ENCODE measurements around the gene ZNF446.
"Not testable (repeated sequence)": the region's sequence is repeated elsewhere in the genome, so short reads cannot be mapped to it uniquely, and the experiment has no call there.

Gene ZNF446

GRCh38 chr19:58470837-58471543 lies 5.2 kb upstream of the ZNF446 start:
- DNase-seq, result not testable (repeated sequence)

- DNase-seq, result no peak
These were observed 4.4 kb upstream of the ZNF446 start for GRCh38 chr19:58471736-58472135.

- DNase-seq, result no peak
These were observed 2.4 kb upstream of the ZNF446 start for GRCh38 chr19:58473775-58474174.

GRCh38 chr19:58474291-58474996 lies 1.7 kb upstream of the ZNF446 start:
- no peak for DNase-seq

- no peak for DNase-seq
These were observed 997 bp upstream of the ZNF446 start for GRCh38 chr19:58474997-58475713.

GRCh38 chr19:58476498-58477015 lies 405 bp downstream of the ZNF446 start:
- DNase-seq, result peak; percentile 51

GRCh38 chr19:58477130-58477529 lies 978 bp downstream of the ZNF446 start:
- no peak for DNase-seq

GRCh38 chr19:58477871-58478270 lies 1.7 kb downstream of the ZNF446 start:
- DNase-seq, result no peak

GRCh38 chr19:58479303-58479702 lies 3.2 kb downstream of the ZNF446 start:
- no peak for DNase-seq

- no peak for DNase-seq
These were observed 3.8 kb downstream of the ZNF446 start for GRCh38 chr19:58479736-58480480.

- no peak for DNase-seq
These were observed 4.3 kb downstream of the ZNF446 start for GRCh38 chr19:58480481-58480830.

- no peak for DNase-seq
These were observed 4.7 kb downstream of the ZNF446 start for GRCh38 chr19:58480831-58481230.

GRCh38 chr19:58482372-58482771 lies 6.2 kb downstream of the ZNF446 start:
- DNase-seq, result no peak

GRCh38 chr19:58483776-58484175 lies 7.6 kb downstream of the ZNF446 start:
- DNase-seq, result no peak

GRCh38 chr19:58484349-58484748 lies 8.2 kb downstream of the ZNF446 start:
- not testable (repeated sequence) for DNase-seq

GRCh38 chr19:58491393-58491792 lies 15.2 kb downstream of the ZNF446 start:
- no peak for DNase-seq

GRCh38 chr19:58492265-58492664 lies 16.1 kb downstream of the ZNF446 start:
- DNase-seq, result no peak

GRCh38 chr19:58497634-58498170 lies 21.6 kb downstream of the ZNF446 start:
- no peak for DNase-seq

GRCh38 chr19:58498316-58499020 lies 22.3 kb downstream of the ZNF446 start:
- no peak for DNase-seq

- peak; percentile 99 for DNase-seq
These were observed 23.1 kb downstream of the ZNF446 start for GRCh38 chr19:58499021-58499927.

GRCh38 chr19:58500242-58500641 lies 24.1 kb downstream of the ZNF446 start:
- DNase-seq, result no peak

Measured in femur (tissue), 1 donor.